ENCODE results near the gene PDGFA.

Gene PDGFA

DNA sequence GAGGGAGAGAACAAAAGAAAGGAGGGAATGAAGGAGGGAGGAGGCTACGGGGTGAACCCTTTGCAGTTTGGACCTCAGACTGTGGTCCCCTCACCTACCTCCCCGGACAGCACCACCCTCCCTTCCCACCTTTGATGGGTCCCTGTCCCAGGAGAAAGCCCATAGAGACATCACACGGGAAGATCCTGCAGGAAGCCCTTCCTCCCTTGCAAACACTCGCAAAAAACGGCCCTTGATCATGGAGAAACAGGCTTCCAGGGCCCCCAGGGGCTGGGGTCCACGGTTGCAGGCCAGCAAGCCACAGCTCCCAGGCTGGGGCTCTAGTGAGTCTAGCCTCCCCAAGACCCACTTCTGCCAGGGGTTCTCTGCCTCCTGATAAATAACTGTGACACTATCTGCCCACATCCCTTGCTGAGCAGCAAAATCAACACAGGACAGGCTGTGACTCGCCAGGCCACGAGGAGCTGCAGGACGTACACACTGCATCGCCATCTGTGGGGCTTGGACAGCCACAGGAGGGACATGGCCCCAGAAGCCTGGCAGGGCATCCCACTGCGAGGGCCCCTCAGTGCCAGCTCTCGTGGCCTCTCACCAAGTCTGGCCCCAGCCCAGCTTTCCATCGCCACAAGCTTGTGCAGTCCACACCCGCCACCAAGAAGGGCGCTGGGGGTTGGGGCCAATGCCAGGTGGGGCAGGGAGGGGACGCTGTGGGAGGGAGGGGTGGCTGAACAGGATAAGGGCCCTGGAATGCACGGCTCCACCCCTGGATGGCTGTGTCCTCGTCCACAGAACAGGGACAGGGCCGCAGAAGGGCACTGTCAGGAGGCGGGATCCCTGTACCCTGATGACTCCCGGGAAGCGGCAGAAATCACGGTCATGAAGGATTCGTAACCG lies 34.2 kb downstream of the PDGFA start:
- DNase-seq: no peak

DNA sequence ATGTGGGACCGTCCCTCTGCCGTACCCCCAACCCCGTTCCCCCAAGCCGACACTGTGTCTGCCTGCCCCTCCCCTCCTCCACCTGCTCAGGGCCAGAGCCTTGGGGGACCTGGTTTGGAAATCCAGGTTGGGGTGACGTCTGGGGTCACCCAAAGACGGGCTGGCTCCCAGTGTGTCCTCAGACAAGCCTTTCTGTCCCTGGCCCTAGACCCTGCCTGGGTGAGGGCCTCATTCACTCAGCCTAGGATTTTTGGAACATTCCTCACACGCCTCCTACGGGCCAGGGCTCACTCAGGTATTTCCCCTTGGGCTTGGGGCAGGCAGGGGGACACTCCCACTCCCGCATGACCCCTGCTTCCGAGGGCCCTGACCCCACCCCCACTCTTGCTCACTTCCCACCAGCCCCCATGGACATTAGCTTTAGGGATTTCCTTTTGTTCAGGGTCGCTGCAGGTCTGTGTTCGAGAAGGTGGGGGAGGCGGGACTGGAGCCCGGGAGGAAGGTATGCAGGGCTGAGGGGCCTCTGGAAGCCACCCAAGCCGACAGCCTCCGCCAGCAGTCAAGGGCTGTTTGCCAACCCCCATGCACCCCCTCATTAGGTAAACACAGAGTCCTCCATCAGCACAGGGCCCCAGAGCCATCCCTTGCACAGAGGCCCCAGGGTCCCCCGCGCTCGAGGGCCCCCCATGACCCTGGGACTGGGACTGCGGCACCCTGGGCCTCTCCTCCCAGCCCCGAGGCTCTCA lies 35.1 kb downstream of the PDGFA start:
- no peak for DNase-seq

DNA sequence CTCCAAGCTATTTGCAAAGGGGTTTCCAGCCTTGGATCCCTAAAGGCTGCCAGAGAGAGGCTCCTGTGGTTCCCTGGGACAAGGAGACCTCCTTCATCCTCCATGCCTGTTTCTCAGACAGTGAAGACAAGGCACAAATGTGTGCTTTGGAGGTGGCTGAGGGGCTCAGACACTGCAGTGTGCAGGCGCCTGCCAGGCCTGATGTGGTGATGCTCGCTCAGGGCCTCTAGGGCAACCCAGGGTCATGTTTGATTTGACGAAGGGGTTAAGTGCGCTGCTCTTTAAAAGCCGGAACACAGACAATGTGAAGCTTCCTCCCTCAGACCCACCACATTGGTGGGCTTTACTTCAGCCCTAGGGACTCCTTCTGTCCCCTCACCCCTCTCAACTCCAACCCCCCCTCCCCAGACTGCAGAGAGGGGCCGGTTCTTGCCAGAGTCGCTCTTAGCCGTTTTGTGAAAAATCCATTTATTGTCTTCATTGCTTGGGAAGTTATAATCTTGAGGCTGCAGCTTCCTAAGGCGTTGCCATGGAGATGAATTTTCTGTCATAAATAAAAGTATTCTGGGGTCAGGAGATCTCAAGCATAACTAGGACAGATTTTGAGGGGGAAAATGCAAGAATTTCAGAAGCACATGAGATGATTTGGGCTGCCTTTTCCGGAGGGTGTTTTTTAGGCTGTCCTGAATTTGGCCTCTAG lies 35.8 kb downstream of the PDGFA start:
- no peak for DNase-seq

- DNase-seq: no peak
Observed at GRCh38 chr7:482521-483083, 37.0 kb downstream of the PDGFA start.

DNA sequence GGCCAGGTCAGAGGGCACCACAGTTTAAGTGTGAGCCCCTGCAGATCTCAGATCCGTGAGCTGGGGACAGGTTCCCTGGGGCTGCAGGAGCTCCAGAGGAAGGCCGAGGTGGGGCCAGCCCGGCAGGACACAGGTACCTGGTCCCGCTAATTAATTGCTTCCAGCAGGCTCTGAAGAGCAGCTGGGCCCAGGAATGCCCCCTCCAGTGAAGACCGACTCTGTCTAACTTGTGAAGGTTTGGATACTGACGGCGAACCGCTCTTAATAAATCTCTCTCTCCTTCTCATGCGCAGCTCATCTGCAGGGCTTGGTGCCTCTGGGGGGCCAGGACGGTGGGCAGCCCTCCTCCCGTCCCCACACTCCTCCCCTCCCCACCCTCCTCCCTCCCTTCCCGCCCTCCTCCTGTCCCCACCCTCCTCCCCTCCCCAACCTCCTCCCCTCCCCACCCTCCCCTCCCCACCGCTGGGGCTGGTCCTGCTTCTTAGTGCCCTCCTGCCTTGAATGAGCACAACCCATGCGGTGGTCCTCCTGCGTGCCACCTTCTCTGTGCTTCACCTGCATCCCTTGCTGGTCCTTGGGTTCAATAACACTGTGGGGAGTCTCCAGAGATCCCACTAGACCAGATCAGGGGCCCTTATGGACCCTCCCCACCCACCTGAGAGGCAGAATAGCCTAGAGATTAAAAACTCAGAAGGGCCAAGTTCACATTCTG lies 38.3 kb downstream of the PDGFA start:
- DNase-seq: no peak

GRCh38 chr7:480531-481218 lies 39.0 kb downstream of the PDGFA start:
- no peak for DNase-seq

DNA sequence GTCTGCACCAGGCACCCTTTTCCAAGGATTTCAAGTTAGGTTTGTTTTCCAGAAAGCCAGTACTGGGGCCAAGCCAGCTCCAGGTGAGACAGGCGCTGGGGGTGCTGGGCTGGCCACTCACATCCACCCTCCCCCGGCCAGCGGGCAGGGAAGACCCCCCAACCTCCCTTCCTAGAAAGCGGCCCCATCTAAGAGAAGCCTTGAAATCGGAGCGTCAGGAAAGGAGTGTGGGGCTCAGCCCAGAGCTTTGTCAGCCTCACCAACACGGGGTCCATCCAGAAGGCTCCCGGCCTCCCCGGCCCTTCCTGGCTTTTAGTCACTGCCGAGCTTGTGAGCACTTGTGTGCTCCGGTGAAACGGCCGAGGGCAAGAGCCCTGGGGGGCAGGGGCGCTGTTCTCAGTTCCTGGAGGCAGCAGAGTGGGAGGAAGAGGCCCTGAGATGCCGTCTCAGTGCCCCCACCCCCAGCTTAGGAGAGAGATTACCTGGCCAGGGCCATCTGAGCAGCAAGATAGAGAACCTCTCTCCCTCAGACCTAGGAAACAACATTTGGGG lies 39.6 kb downstream of the PDGFA start:
- DNase-seq: no peak

DNA sequence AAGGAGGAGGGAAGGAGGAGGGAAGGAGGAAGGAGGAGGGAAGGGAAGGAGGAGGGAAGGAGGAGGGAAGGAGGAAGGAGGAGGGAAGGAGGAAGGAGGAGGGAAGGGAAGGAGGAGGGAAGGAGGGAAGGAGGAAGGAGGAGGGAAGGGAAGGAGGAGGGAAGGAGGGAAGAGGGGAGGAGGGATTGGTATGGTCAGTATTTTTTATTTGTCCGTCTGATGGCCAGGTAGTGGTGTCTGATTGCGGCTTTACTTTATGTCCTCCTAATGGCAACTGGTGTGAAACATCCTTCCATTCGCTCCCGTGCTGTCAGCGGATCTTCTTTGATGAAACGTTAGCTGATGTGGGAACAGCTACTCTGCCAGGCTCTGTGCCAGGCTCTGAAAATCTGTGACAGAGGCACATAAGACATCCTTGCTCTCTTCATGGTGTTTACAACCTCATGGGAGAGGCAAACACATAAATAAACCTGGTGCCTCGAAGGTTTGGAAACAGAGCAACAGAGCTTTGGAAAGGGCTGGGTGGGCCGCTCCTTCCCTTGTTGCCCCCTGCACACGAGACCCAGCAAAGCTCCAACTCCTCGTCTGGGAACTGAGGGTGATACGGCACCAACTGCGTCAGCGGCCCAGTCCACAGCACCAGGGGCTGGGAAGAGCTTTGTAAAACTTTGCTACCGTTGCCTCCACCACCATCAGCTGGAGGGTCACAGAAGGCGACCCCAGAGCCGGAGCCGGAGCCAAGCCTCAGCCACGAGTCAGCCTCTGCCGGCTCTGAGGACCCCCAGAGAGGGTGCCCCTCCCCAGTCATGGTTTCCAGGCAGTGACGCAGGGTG lies 40.3 kb downstream of the PDGFA start:
- no peak for DNase-seq

GRCh38 chr7:477626-478220 lies 41.9 kb downstream of the PDGFA start:
- DNase-seq: no peak

DNA sequence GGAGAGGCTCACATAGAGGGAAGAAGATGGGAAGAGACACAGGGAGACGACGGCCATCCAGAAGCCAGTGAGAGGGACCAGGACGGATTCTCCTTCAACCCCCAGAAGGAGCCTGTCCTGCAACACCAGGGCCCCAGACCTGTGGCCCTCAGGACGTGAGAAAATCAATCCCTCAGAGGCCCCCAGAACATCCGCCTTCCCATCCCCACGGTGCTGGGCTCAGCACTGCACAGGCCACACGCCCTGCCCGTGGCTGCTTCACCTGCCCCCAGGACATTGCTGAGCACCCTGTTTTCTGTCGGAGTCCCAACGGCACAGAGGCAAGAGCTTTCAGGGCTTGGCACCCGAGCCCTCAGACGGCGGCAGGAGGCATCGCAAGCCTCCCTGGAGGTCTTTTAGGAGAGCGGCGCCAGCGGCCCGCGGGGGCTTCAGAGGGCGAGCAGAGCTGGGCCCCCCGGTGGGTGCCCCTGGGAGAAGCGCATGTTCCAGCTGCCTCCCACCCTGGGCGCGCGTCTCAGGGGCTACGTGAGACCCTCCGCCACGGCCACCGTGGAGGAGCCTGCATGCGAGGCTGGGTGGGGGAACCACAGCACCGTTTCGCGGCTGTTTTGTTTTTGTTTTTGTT lies 42.8 kb downstream of the PDGFA start:
- DNase-seq: no peak

DNA sequence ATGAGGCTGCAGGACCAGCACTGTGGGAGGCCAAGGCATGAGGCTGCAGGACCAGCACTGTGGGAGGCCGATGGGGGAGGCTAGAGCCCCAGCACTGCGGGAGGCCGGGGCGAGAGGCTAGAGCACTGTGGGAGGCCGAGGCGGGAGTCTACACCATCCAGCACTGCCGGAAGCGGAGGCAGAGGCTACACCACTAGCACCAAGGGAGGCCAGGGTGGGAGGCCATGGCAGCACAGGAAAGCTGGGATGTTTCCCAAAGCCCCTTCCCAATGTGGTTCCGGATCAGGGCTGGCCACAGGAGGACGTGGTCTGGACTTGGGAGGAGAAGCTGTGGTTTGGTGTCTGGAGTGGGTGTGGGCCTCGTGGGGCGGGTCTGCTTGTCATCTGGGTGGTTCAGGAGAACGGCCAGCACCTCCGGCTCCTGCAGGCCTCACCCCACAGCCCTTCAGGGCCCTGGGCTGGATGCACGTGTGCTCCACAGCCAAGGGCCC lies 43.6 kb downstream of the PDGFA start:
- no peak for DNase-seq

- DNase-seq: no peak
Observed at GRCh38 chr7:475425-475728, 44.3 kb downstream of the PDGFA start.

- DNase-seq: no peak
Observed at GRCh38 chr7:474605-475424, 44.8 kb downstream of the PDGFA start.

DNA sequence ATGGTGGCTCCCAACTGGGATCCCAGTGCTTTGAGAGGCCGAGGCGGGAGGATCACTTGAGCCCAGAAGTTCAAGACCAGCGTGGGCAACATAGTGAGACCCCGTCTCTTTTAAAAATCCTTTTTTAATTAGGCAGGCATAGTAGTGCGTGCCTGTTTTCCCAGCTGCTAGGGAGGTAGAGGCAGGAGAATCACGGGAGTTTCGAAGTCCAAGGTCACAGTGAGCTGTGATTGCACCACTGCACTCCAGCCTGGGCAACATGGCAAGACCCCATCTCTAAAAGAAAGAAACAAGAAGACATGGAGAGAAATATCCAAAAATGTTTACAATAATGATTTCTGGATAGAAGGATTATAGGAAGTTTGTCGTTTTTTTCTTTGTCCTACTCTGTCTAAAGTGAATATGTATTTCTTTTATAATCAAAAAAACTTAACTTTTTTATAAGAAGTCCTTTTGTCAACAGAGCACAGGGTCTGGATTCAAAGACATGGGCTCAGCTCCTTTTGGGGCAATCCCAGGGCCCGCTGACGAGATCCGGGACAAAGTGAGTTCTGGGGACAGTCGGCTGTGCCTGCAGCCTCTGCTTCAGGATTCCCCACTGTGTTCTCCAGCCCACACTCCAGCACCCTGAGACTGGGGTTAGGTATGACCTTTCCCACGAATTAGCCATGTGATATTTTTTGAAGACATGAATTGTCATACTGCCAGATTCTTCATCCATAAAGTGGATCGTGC lies 45.6 kb downstream of the PDGFA start:
- DNase-seq: no peak

DNA sequence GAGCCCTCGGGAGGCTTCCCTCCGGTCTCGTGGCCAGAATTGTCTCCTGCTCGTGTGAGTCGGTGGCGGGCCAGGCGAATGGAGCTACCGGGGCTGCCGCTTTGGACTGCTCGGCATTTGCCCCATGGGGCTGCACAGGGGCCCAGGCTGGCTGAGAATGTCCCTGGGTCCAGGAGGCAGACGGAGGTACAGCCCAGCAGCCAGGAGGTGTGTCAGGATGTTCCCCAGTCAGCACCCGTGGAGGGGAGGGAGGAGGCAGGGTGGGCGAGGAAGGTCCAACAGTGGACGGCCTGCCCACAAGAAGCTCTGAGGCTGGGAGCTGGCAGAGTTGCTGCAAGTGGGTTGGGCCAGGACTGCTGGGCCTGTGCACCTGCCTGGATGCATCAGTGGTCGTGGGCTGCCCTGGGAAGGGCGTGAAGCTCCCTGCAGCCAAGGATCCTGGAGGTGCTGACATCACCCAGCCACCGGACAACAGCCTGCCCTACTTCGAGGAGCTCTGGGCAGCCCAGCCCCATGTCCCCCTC lies 46.4 kb downstream of the PDGFA start:
- DNase-seq: no peak

- DNase-seq: no peak
Observed at GRCh38 chr7:472640-472957, 47.0 kb downstream of the PDGFA start.

GRCh38 chr7:471866-472639 lies 47.6 kb downstream of the PDGFA start:
- DNase-seq: no peak

All from CD4-positive, alpha-beta T cell treated with Interferon gamma for 1 hour (primary cell).